ENCODE results near the gene TPSAB1. TPM values are rescaled to one million over a fixed set of nuclear protein-coding genes. Genes with fewer than 3 reads are reported as not detected.
"Not testable (repeated sequence)": the region's sequence is repeated elsewhere in the genome, so short reads cannot be mapped to it uniquely, and the experiment has no call there.

The TPSAB1 gene
- polyA plus RNA-seq, 1 donor from 2014 or later = not detected

GRCh38 chr16:1226692-1227091 lies 13.8 kb upstream of the TPSAB1 start:
- not testable (repeated sequence) for H3K9me3 Mint-ChIP-seq, H3K27me3 Mint-ChIP-seq, H3K27ac Mint-ChIP-seq, H3K4me1 Mint-ChIP-seq, H3K4me3 Mint-ChIP-seq, H3K36me3 Mint-ChIP-seq

DNA sequence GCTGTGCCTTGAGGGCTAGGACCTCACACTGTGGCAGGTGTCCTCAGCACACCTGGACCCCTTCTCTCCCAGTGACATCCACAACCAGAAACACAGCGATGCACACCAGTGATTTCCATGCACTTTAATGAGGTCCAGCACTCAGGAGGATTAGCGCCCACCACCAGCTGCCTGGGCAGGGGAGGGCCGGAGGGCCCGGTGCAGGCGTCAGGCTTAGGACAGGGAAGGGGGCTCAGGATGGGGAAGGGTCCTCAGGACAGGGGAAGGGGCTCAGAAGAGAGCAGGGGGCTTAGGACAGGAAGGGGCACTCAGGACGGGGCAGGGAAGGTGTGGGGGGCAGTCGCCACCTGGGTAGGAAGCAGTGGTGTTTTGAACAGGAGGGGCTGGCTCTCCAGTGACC lies 12.3 kb upstream of the TPSAB1 start:
- H3K27me3 Mint-ChIP-seq, H3K27ac Mint-ChIP-seq, H3K4me3 Mint-ChIP-seq, H3K9me3 Mint-ChIP-seq, H3K36me3 Mint-ChIP-seq, H3K4me1 Mint-ChIP-seq: not testable (repeated sequence)

GRCh38 chr16:1229476-1229875 lies 11.0 kb upstream of the TPSAB1 start:
- not testable (repeated sequence) for H3K27me3 Mint-ChIP-seq, H3K36me3 Mint-ChIP-seq, H3K4me3 Mint-ChIP-seq, H3K4me1 Mint-ChIP-seq, H3K9me3 Mint-ChIP-seq, H3K27ac Mint-ChIP-seq

DNA sequence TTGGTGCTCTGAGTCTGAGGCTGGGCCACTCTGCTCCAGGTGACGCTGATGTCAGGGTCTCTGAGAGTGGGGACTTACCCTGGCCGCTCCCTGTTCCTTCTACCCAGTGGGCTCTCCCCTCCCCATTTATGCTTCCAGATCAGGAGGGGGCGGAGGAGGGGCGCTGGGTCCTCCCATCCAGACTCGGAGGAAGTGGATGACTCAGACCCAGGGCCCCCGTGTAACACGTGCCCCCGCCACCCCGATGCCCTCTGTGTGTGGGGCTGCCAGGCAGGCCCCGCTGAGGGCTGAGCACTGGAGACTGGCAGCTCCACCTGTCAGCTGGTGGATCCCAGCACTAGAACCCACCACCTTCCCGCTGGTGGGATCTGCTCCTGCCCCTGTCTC lies 10.4 kb upstream of the TPSAB1 start, which contains the start of gene TPSB2:
Gene TPSB2, minus strand, starts transcription at position 101 of the 387 bp plus-strand sequence. CDS start 233 bp downstream, outside the sequence.
- H3K9me3 Mint-ChIP-seq, H3K4me3 Mint-ChIP-seq, H3K4me1 Mint-ChIP-seq, H3K36me3 Mint-ChIP-seq, H3K27me3 Mint-ChIP-seq, H3K27ac Mint-ChIP-seq: not testable (repeated sequence)

GRCh38 chr16:1230471-1231212 lies 9.9 kb upstream of the TPSAB1 start:
- not testable (repeated sequence) for H3K4me1 Mint-ChIP-seq, H3K4me3 Mint-ChIP-seq, H3K27me3 Mint-ChIP-seq, H3K27ac Mint-ChIP-seq, H3K9me3 Mint-ChIP-seq, H3K36me3 Mint-ChIP-seq

- H3K4me1 Mint-ChIP-seq, H3K4me3 Mint-ChIP-seq, H3K9me3 Mint-ChIP-seq, H3K27ac Mint-ChIP-seq, H3K36me3 Mint-ChIP-seq, H3K27me3 Mint-ChIP-seq: not testable (repeated sequence)
These were observed 9.2 kb upstream of the TPSAB1 start for GRCh38 chr16:1231301-1231700.

DNA sequence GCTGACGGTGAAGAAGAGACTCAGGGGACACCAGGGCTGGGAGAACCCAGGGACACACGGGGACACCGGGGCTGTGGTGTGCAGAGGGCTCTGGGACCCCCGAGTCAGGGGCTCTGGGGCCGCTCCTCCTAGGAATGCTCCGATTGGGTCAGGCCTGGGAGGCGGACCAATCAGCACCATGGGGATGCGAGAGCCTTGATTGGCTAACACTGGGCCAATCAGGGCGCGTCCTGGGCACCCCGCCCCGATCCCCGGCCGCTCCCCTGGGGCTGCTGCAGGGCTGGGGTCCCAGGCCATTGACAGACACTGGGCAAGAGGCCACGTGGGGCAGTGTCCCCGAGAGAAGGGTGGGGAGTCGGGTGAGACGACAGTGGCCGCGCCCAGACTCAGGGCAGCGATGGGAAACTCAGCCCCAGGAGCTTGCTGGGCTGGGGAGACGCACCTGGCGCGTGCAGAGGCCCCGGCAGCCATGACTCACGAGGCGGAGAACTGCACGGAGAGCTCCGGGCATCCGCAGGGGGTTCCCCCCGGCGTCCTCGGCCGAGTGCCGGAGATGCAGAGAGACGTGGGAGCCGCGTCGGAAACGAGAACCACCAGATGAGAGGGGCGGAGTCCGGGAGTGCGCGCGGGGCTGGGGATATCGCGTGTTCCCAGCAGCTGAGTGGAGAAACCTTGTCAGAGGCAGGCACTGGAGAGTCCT lies 8.3 kb upstream of the TPSAB1 start:
- not testable (repeated sequence) for H3K27me3 Mint-ChIP-seq, H3K27ac Mint-ChIP-seq, H3K36me3 Mint-ChIP-seq, H3K4me1 Mint-ChIP-seq, H3K9me3 Mint-ChIP-seq, H3K4me3 Mint-ChIP-seq

DNA sequence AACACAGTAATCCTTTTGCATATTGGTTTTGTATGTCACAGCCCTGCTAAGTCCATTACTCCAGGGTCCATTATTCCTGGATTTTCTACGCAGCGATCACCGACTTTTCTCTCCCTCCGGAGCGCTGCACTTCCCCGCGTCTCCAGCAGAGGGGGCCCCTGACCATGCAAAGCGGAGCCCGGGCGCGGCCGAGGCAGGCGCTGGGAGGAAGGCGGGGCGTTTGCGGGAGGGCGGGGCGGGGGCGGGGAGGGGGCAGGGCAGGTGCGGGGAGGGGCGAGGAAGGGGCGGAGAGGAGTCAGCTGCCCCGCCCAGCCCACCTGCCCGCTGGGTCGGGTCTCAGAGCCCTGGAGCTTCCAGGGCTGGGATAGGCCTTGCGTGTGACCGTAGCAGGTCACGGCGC lies 3.8 kb upstream of the TPSAB1 start:
- not testable (repeated sequence) for H3K36me3 Mint-ChIP-seq, H3K4me3 Mint-ChIP-seq, H3K9me3 Mint-ChIP-seq, H3K27me3 Mint-ChIP-seq, H3K27ac Mint-ChIP-seq, H3K4me1 Mint-ChIP-seq

- peaks cover 0 to 2% (median 0%) of the 10 kb centered on the region in 3 donors for H3K4me1 Mint-ChIP-seq
- H3K4me3 Mint-ChIP-seq = no peak overlapping the region
- H3K27ac Mint-ChIP-seq = no peak overlapping the region
- no peaks in the 10 kb centered on the region for H3K36me3 Mint-ChIP-seq
- peaks cover 0 to 2% (median 2%) of the 10 kb centered on the region in 3 donors for H3K9me3 Mint-ChIP-seq
- peaks cover 1% of the 10 kb centered on the region for H3K27me3 Mint-ChIP-seq
These were observed 2.5 kb upstream of the TPSAB1 start for GRCh38 chr16:1237990-1238389.

- not testable (repeated sequence) for H3K27me3 Mint-ChIP-seq, H3K36me3 Mint-ChIP-seq, H3K4me1 Mint-ChIP-seq, H3K27ac Mint-ChIP-seq, H3K9me3 Mint-ChIP-seq
- H3K4me3 Mint-ChIP-seq = peak overlapping the region in 2 of 4 donors; percentile 58 to 84
These were observed 1.6 kb upstream of the TPSAB1 start for GRCh38 chr16:1238909-1239308.

DNA sequence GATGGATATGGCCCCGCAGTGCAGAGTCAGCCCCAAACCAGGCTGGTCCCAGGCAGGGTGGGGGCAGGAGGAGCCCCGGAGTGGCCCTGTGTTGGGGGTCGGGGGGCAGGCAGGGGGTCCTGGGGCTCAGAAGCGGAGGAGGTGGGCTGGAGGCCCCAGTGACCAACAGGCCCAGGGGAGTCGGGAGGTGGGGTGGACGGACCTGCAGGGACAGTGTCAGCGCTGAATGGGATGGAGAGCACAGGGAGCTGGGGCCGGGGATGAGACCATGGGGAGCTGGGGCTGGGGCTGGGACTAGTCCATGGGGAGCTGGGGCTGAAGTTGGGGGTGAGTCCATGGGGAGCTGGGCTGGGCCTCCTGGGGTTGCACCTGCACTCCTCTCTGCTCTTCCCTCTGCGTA lies 930 bp upstream of the TPSAB1 start:
- H3K9me3 Mint-ChIP-seq, H3K27me3 Mint-ChIP-seq, H3K4me1 Mint-ChIP-seq, H3K27ac Mint-ChIP-seq, H3K4me3 Mint-ChIP-seq, H3K36me3 Mint-ChIP-seq: not testable (repeated sequence)

DNA sequence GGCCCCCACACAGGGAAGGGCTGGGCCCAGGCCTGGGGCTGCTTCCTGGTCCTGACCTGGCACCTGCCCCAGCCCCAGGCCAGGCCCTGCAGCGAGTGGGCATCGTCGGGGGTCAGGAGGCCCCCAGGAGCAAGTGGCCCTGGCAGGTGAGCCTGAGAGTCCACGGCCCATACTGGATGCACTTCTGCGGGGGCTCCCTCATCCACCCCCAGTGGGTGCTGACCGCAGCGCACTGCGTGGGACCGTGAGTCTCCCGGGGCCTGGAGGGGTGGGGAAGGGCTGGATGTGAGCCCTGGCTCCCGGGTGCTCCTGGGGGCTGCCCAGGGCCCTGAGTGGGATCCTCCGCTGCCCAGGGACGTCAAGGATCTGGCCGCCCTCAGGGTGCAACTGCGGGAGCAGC lies 576 bp downstream of the TPSAB1 start:
- H3K27me3 Mint-ChIP-seq, H3K27ac Mint-ChIP-seq, H3K4me3 Mint-ChIP-seq, H3K36me3 Mint-ChIP-seq, H3K4me1 Mint-ChIP-seq, H3K9me3 Mint-ChIP-seq: not testable (repeated sequence)

- not testable (repeated sequence) for H3K36me3 Mint-ChIP-seq, H3K27me3 Mint-ChIP-seq, H3K4me3 Mint-ChIP-seq, H3K4me1 Mint-ChIP-seq, H3K9me3 Mint-ChIP-seq, H3K27ac Mint-ChIP-seq
These were observed 2.9 kb downstream of the TPSAB1 start for GRCh38 chr16:1243363-1243762.

- H3K36me3 Mint-ChIP-seq, H3K4me3 Mint-ChIP-seq, H3K9me3 Mint-ChIP-seq, H3K27ac Mint-ChIP-seq, H3K27me3 Mint-ChIP-seq, H3K4me1 Mint-ChIP-seq: not testable (repeated sequence)
These were observed 3.7 kb downstream of the TPSAB1 start for GRCh38 chr16:1243907-1244850.

- Mint-ChIP-seq H3K4me1 (no peaks in the 10 kb centered on the region), H3K36me3 (no peaks in the 10 kb centered on the region), H3K4me3 (no peak overlapping the region), H3K27me3 (no peaks in the 10 kb centered on the region), H3K27ac (no peak overlapping the region), H3K9me3 (peaks cover 0 to 4% (median 0%) of the 10 kb centered on the region in 3 donors)
These were observed 4.4 kb downstream of the TPSAB1 start for GRCh38 chr16:1244881-1245280.
